Epithelial cell of proximal tubule (primary cell): ENCODE measurements around the gene MYBBP1A. TPM values are rescaled to one million over a fixed set of nuclear protein-coding genes. Genes with fewer than 3 reads are reported as not detected.

Source experiments
- DNase-seq: peaks from one replicate; pipeline ENCODE4 v3.0.0-alpha.2; 2011; ENCODE audit warnings: low read depth
- H3K4me3 ChIP-seq: 2 replicates; pipeline ENCODE4 v1.5.1; 2011; ENCODE audit warnings: low read depth, mild to moderate bottlenecking, low read length
- CTCF ChIP-seq: conservative IDR thresholded peaks from 2 replicates; pipeline ENCODE4 v1.5.1; 2012; ENCODE audit warnings: low read depth, mild to moderate bottlenecking, low read length
- total RNA-seq: library from RNA; depleted of rRNA; stranded (reverse); fragments of >200 nt; gene quantifications from 2 replicates; pipeline ENCODE4 v1.2.3, GENCODE V29; 2015

The MYBBP1A gene
- total RNA-seq, 1 donor from 2014 or later: 70.9 TPM

GRCh38 chr17:4551796-4552525 lies 3.2 kb downstream of the MYBBP1A start:
- TF ChIP-seq CTCF: no peak

GRCh38 chr17:4551141-4551540 lies 4.0 kb downstream of the MYBBP1A start:
- no peak overlapping the region for H3K4me3 ChIP-seq
- TF ChIP-seq CTCF: peak; percentile 22
- no peak for DNase-seq

More at GRCh38 chr17:4551796-4552525, 3.2 kb downstream of the MYBBP1A start:
- DNase-seq: no peak
- H3K4me3 ChIP-seq: no peak overlapping the region

- TF ChIP-seq CTCF: no peak
- no peak overlapping the region for H3K4me3 ChIP-seq
- no peak for DNase-seq
Observed at GRCh38 chr17:4550534-4551039, 4.6 kb downstream of the MYBBP1A start.

GRCh38 chr17:4549781-4550533 lies 5.2 kb downstream of the MYBBP1A start:
- TF ChIP-seq CTCF: no peak
- no peak for DNase-seq
- no peak overlapping the region for H3K4me3 ChIP-seq

- DNase-seq: no peak
- no peak for TF ChIP-seq CTCF
- no peak overlapping the region for H3K4me3 ChIP-seq
Observed at GRCh38 chr17:4548721-4549531, 6.3 kb downstream of the MYBBP1A start.

- no peak overlapping the region for H3K4me3 ChIP-seq
- no peak for DNase-seq
- no peak for TF ChIP-seq CTCF
Observed at GRCh38 chr17:4548061-4548461, 7.1 kb downstream of the MYBBP1A start.
